Hepatocyte (in vitro differentiated cells): ENCODE data around the gene EEF1AKMT3.

ENCODE experiments used
- EZH2 ChIP-seq: fragments of 200-600 bp; sonication (generic); IDR thresholded peaks from 2 replicates; pipeline ENCODE4 v1.6.1; 2016; ENCODE audit warnings: antibody characterized with exemption, mild to moderate bottlenecking, borderline replicate concordance
- EZH2phosphoT487 ChIP-seq: fragments of 200-600 bp; sonication (generic); IDR thresholded peaks from one replicate; pipeline ENCODE4 v1.6.1; 2018; ENCODE audit warnings: antibody characterized with exemption, mild to moderate bottlenecking, low read depth, moderate library complexity; ENCODE audit not compliant: unreplicated experiment, severe bottlenecking
- TF ChIP-seq, protein P1 (sequence below): fragments of 200-600 bp; sonication (generic); IDR thresholded peaks from 2 replicates; pipeline ENCODE4 v1.5.1; 2016; ENCODE audit warnings: antibody characterized with exemption, mild to moderate bottlenecking; ENCODE audit not compliant: poor library complexity

DNA sequence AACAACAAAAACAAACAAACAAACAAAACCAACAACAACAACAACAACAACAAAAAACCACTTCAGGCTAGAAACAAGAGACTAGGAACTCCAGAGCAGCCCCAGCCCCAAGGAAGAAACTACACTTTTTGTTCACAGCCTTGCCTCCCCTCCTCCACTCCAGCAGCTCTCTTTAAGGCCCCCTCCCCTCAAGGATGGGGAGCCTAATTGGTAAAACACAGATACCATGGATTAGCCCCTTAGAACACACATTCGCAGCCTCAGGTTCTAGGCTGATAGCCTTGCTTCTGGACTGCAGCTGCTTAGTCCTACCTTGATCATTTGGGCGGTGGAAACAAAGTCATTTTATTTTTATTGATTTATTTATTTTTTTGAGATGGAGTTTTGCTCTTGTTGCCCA lies 58.0 kb downstream of the EEF1AKMT3 start:
- TF ChIP-seq, protein P1, sequence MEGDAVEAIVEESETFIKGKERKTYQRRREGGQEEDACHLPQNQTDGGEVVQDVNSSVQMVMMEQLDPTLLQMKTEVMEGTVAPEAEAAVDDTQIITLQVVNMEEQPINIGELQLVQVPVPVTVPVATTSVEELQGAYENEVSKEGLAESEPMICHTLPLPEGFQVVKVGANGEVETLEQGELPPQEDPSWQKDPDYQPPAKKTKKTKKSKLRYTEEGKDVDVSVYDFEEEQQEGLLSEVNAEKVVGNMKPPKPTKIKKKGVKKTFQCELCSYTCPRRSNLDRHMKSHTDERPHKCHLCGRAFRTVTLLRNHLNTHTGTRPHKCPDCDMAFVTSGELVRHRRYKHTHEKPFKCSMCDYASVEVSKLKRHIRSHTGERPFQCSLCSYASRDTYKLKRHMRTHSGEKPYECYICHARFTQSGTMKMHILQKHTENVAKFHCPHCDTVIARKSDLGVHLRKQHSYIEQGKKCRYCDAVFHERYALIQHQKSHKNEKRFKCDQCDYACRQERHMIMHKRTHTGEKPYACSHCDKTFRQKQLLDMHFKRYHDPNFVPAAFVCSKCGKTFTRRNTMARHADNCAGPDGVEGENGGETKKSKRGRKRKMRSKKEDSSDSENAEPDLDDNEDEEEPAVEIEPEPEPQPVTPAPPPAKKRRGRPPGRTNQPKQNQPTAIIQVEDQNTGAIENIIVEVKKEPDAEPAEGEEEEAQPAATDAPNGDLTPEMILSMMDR: no peak
- TF ChIP-seq EZH2phosphoT487 (no peak), EZH2 (no peak)
